Measurements from ENCODE around the gene IFT22.

Gene IFT22

GRCh38 chr7:101321491-101322401 is at the start of gene IFT22:
Gene IFT22 (minus strand): TSS chr7:101321812. CDS start chr7:101321709, 103 bp downstream.
- Histone ChIP-seq H3K27ac (peak within 1 kb of the TSS; percentile 72), H3K4me3 (peak within 1 kb of the TSS; percentile 77 to 98), H3K27me3 (no peaks in the 10 kb centered on the region), H3K36me3 (peaks cover 6 to 20% (median 9%) of the 10 kb centered on the region in 3 donors), H3K4me1 (peaks cover 0 to 13% (median 8%) of the 10 kb centered on the region in 4 donors), H3K9me3 (no peaks in the 10 kb centered on the region)
- intact Hi-C loops (cut with DNase I; ENCODE audit: low total_unique reads) = no loop called here
- peak; percentile 92 to 94 for DNase-seq
- TF ChIP-seq CTCF (IDR thresholded peaks at IDR 0.05) = no peak

GRCh38 chr7:101370836-101371235 is 49.2 kb upstream of the IFT22 start:
- intact Hi-C loops (cut with DNase I; ENCODE audit: low total_unique reads) = no loop called here
- Histone ChIP-seq H3K27me3 (peaks cover 0 to 63% of the 10 kb centered on the region in 2 donors), H3K4me3 (no peak overlapping the region)

DNA sequence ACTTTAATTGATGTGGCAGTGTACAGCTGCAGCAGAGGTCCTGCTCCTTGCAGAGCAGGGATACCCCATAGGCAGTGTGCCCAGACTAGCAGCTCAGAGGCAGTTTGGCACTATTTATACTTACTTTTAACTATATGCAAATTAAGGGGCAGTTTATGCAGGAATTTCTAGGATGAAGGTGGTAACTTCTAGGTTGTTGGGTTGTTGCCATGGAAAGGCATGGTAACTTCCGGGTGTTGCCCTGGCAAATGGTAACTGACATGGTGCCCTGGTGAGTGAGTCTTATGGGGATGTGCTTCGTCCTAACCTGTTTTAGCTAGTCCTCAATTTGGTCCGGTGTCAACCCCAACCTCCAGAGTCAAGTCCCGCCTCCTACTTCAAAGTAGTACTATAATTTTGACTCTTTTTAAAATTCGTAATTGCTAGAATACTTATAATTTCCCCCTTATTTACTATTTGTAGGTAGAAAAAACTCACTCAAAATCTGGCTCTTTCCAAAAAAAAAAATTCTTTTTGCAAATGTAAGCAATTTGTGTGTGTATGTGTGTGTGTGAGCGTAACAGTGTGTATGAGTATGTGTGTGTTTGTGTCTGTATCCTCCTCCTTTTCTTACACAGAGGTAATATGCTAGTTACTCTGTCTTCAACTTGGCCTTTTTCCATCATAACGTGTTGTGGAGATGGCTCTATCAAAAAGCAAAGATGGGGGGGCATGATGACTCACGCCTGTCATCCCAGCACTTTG is 47.0 kb upstream of the IFT22 start:
- peaks cover 0 to 76% of the 10 kb centered on the region in 2 donors for H3K27me3 ChIP-seq
- no peak overlapping the region for H3K4me3 ChIP-seq
- H3K4me1 ChIP-seq = peaks cover 0 to 8% (median 7%) of the 10 kb centered on the region in 4 donors
- no peaks in the 10 kb centered on the region for H3K9me3 ChIP-seq
- no peak overlapping the region for H3K27ac ChIP-seq
- intact Hi-C loops (cut with DNase I; ENCODE audit: low total_unique reads) = no loop called here
- no peak for TF ChIP-seq CTCF (IDR thresholded peaks at IDR 0.05)
- DNase-seq = no peak
- H3K36me3 ChIP-seq = no peaks in the 10 kb centered on the region

More at GRCh38 chr7:101370836-101371235, 49.2 kb upstream of the IFT22 start:
- Histone ChIP-seq H3K36me3 (no peaks in the 10 kb centered on the region), H3K27ac (no peak overlapping the region), H3K9me3 (no peaks in the 10 kb centered on the region), H3K4me1 (no peaks in the 10 kb centered on the region)
- no peak for TF ChIP-seq CTCF (IDR thresholded peaks at IDR 0.05)
- DNase-seq = no peak

DNA sequence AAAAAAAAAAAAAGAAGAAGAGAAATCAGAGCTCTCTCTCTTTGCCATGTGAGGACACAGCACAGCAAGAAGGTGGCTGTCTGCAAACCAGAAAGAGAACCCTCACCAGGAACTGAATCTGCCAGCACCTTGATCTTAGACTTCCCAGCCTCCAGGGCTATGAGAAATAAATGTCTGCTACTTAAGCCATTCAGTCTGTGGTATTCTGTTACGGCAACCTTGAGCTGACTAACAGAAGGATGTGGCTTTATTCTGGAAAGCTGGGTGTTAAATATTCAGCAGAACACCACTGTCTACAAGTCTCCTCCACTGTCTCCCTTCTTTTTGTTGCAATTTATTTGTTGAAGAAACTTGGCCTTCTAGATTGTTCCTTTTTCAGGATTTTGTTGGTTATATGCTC is 46.1 kb upstream of the IFT22 start:
- Histone ChIP-seq H3K27me3 (peaks cover 0 to 78% of the 10 kb centered on the region in 2 donors), H3K4me1 (peaks cover 0 to 17% (median 16%) of the 10 kb centered on the region in 4 donors), H3K4me3 (no peak overlapping the region), H3K27ac (no peak overlapping the region), H3K36me3 (no peaks in the 10 kb centered on the region), H3K9me3 (no peaks in the 10 kb centered on the region)
- DNase-seq = no peak
- TF ChIP-seq CTCF (IDR thresholded peaks at IDR 0.05) = no peak
- intact Hi-C loops (cut with DNase I; ENCODE audit: low total_unique reads) = no loop called here

GRCh38 chr7:101365956-101366355 is 44.3 kb upstream of the IFT22 start:
- no peak for TF ChIP-seq CTCF (IDR thresholded peaks at IDR 0.05)
- peaks cover 0 to 19% (median 18%) of the 10 kb centered on the region in 4 donors for H3K4me1 ChIP-seq
- no peaks in the 10 kb centered on the region for H3K36me3 ChIP-seq
- no peak overlapping the region for H3K4me3 ChIP-seq
- peaks cover 0 to 67% of the 10 kb centered on the region in 2 donors for H3K27me3 ChIP-seq
- H3K27ac ChIP-seq = no peak overlapping the region
- H3K9me3 ChIP-seq = no peaks in the 10 kb centered on the region
- DNase-seq = no peak
- intact Hi-C loops (cut with DNase I; ENCODE audit: low total_unique reads) = no loop called here

Data from tibial artery (tissue), 4 donors.